HepG2 (cell line): ENCODE measurements around the gene ZNF490. TPM values are rescaled to one million over a fixed set of nuclear protein-coding genes. Genes with fewer than 3 reads are reported as not detected.

Experiments
- ATAD3A ChIP-seq: sonication (generic); formaldehyde crosslinking; IDR thresholded peaks from 2 replicates; pipeline ENCODE4 v1.4.0; 2020; ENCODE audit warnings: missing genetic modification reagents
- BRCA1 ChIP-seq: sonication (generic); formaldehyde crosslinking; IDR thresholded peaks from 2 replicates; pipeline ENCODE4 v1.4.0; 2020; ENCODE audit warnings: missing genetic modification reagents
- CBX2 ChIP-seq, 2 experiments: fragments of 200-600 bp in 1 of 2; sonication (generic); formaldehyde crosslinking in 1 of 2; IDR thresholded peaks; 2 replicates each; pipeline versions ENCODE4 v1.7.0 to v1.8.1; 2018 to 2022; ENCODE audit warnings: low read depth in 2 of 2, low read length in 1 of 2, mild to moderate bottlenecking in 1 of 2, missing genetic modification reagents in 1 of 2
- FOXK2 ChIP-seq: fragments of 450-650 bp; IDR thresholded peaks from 2 replicates; pipeline ENCODE4 v1.6.1; 2016
- GABPA ChIP-seq, 2 experiments: IDR thresholded peaks; 2 replicates each; pipeline ENCODE4 v1.6.1; 2011 to 2016; ENCODE audit warnings: low read depth in 2 of 2, low read length in 1 of 2, missing biosample characterization in 1 of 2, missing genetic modification characterization in 1 of 2
- HOXA7 ChIP-seq: sonication (generic); formaldehyde crosslinking; IDR thresholded peaks from 2 replicates; pipeline ENCODE4 v1.8.1; 2022; ENCODE audit warnings: mild to moderate bottlenecking, missing genetic modification reagents, moderate library complexity
- ISL2 ChIP-seq: sonication (generic); formaldehyde crosslinking; IDR thresholded peaks from 2 replicates; pipeline ENCODE4 v1.5.0; 2020; ENCODE audit warnings: missing genetic modification reagents
- MBNL3 ChIP-seq: fragments of 250-450 bp; sonication (Bioruptor Pico); conservative IDR thresholded peaks from 2 replicates; pipeline ENCODE4 v1.8.0; 2022; ENCODE audit warnings: mild to moderate bottlenecking, inconsistent platforms
- NFAT5 ChIP-seq: sonication (generic); formaldehyde crosslinking; IDR thresholded peaks from 2 replicates; pipeline ENCODE4 v1.4.0; 2020; ENCODE audit warnings: missing genetic modification reagents
- POLR2AphosphoS5 ChIP-seq: IDR thresholded peaks from 2 replicates; pipeline ENCODE4 v1.6.1; 2012; ENCODE audit warnings: low read depth, low read length
- PRMT3 ChIP-seq: sonication (generic); formaldehyde crosslinking; IDR thresholded peaks from 2 replicates; pipeline ENCODE4 v1.8.1; 2022; ENCODE audit warnings: low read depth, mild to moderate bottlenecking, moderate library complexity, missing genetic modification reagents, borderline replicate concordance
- PRPF4 ChIP-seq: fragments of 200-400 bp; formaldehyde crosslinking; IDR thresholded peaks from 2 replicates; pipeline ENCODE4 v1.6.1; 2016; ENCODE audit warnings: low read length, low read depth; ENCODE audit not compliant: poor library complexity, severe bottlenecking
- SIN3B ChIP-seq: fragments of 150-350 bp; IDR thresholded peaks from 2 replicates; pipeline ENCODE4 v1.6.1; 2014; ENCODE audit warnings: low read length
- U2AF1 ChIP-seq: fragments of 200-400 bp; formaldehyde crosslinking; optimal IDR thresholded peaks from 2 replicates; pipeline ENCODE3; 2017; ENCODE audit warnings: mild to moderate bottlenecking, low read depth, low read length
- U2AF2 ChIP-seq: fragments of 200-400 bp; formaldehyde crosslinking; IDR thresholded peaks from 2 replicates; pipeline ENCODE4 v1.6.1; 2017; ENCODE audit warnings: low read depth, mild to moderate bottlenecking, low read length
- ZNF326 ChIP-seq: sonication (generic); formaldehyde crosslinking; IDR thresholded peaks from 2 replicates; pipeline ENCODE4 v1.4.0; 2020; ENCODE audit warnings: missing genetic modification reagents, borderline replicate concordance
- ZNF557 ChIP-seq: sonication (generic); formaldehyde crosslinking; IDR thresholded peaks from 2 replicates; pipeline ENCODE4 v1.4.0; 2020; ENCODE audit warnings: missing genetic modification reagents
- polyA plus RNA-seq, 8 experiments: library from polyadenylated mRNA; depleted of rRNA in 3 of 8; stranded (reverse) in 7 of 8; unstranded in 1 of 8; fragments of >200 nt; fragmentation: Illumina TruSeq in 4 of 8; extraction: Trizol in 4 of 8; gene quantifications; 2 replicates each; pipeline versions ENCODE4 v1.2.1 to v1.2.3, GENCODE V29; 2011 to 2016; ENCODE audit warnings: low read depth in 4 of 8, missing spikeins in 1 of 8, mixed read lengths in 1 of 8; ENCODE audit not compliant: insufficient read depth in 1 of 8
- total RNA-seq, 5 experiments: library from RNA; depleted of rRNA; stranded (reverse); fragments of >200 nt; fragmentation: Illumina TruSeq; extraction: Trizol; gene quantifications; 2 replicates each; pipeline ENCODE4 v1.2.3, GENCODE V29; 2016; ENCODE audit warnings: low read depth in 1 of 5
- TF ChIP-seq, protein P1 (sequence below), 2 experiments: sonication (generic) in 1 of 2; formaldehyde crosslinking in 1 of 2; IDR thresholded peaks; 2 replicates each; pipeline versions ENCODE4 v1.6.1 to v1.9.0; 2014 to 2022; ENCODE audit warnings: antibody characterized with exemption in 1 of 2, borderline replicate concordance in 1 of 2, inconsistent platforms in 1 of 2, low read depth in 1 of 2, missing genetic modification reagents in 1 of 2

The ZNF490 gene
- total and polyA plus RNA-seq, 2 of the 13 experiments (the other 11 are each of a cell fraction or from before 2014, with no cell fraction given): 1.3 to 2.9 TPM

DNA sequence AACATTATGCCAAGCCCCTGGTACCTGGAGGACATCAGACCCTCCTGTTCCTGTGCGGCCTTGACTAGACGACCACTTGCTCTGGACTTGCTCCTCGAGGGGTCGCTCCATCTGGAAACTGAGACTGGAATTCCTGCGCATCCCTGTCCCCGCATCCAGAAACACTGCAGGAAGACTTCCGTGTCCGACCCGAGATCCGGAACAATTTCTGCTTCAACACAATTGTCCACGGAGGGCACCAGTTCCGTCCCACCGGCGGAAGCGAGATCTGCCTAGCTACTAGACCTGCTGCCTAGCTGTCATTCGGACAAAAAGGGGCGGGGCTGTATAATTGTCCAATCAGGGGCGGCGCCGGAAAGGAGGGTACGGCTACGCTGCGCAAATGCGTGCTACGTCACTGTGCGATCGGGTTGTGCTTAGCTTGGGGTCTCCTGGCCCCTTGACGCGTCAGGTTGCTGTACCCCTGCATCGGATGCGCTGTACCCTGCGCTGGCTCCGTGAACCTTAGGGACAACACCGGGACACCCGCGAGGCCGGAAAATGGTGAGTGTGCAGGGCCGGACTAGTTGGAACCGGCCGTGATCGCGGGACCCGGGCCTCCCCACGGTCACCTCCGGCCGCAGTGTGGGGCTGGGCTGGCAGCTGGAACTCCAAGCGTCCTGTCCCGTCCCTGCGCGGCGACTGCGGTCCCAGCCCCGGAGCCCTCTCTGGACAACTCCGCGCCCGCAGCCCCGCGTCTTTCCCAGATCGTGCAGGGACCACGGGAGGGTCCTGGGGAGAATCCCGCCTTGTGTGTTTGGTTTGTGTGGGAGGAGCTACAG lies at the start of gene ZNF490, which contains the start of gene ZNF791 (continued):
- TF ChIP-seq, protein P1, sequence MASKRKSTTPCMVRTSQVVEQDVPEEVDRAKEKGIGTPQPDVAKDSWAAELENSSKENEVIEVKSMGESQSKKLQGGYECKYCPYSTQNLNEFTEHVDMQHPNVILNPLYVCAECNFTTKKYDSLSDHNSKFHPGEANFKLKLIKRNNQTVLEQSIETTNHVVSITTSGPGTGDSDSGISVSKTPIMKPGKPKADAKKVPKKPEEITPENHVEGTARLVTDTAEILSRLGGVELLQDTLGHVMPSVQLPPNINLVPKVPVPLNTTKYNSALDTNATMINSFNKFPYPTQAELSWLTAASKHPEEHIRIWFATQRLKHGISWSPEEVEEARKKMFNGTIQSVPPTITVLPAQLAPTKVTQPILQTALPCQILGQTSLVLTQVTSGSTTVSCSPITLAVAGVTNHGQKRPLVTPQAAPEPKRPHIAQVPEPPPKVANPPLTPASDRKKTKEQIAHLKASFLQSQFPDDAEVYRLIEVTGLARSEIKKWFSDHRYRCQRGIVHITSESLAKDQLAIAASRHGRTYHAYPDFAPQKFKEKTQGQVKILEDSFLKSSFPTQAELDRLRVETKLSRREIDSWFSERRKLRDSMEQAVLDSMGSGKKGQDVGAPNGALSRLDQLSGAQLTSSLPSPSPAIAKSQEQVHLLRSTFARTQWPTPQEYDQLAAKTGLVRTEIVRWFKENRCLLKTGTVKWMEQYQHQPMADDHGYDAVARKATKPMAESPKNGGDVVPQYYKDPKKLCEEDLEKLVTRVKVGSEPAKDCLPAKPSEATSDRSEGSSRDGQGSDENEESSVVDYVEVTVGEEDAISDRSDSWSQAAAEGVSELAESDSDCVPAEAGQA (IDR thresholded peaks at IDR 0.05; ENCODE audit: low read depth): peak; percentile 74; the same call in 1 of the 2 replicates
- TF ChIP-seq, protein P1 (CRISPR knock-in tag; IDR thresholded peaks at IDR 0.05; ENCODE audit: borderline replicate concordance): no peak
- TF ChIP-seq GABPA (IDR thresholded peaks at IDR 0.05; ENCODE audit: low read depth, low read length) (peak; percentile 90), GABPA (CRISPR knock-in tag; IDR thresholded peaks at IDR 0.05; ENCODE audit: low read depth) (peak; percentile 97), ATAD3A (CRISPR knock-in tag) (0 out of 2 replicates have a peak, but pooled peaks have one; percentile 46), U2AF1 (peak; percentile 77), MBNL3 (CRISPR knock-in tag) (no peak), U2AF2 (0 out of 2 replicates have a peak, but pooled peaks have one; percentile 13), ZNF326 (CRISPR knock-in tag) (no peak), PRMT3 (no peak; the same call in 1 of the 2 replicates), HOXA7 (CRISPR knock-in tag) (no peak), BRCA1 (no peak; the same call in 1 of the 2 replicates), ZNF557 (CRISPR knock-in tag) (no peak), FOXK2 (no peak), PRPF4 (no peak), NFAT5 (CRISPR knock-in tag) (no peak), SIN3B (peak; percentile 88), ISL2 (CRISPR knock-in tag) (no peak), POLR2AphosphoS5 (peak; percentile 85), CBX2 (IDR thresholded peaks at IDR 0.05; ENCODE audit: low read depth, low read length) (no peak), CBX2 (CRISPR knock-in tag; IDR thresholded peaks at IDR 0.05; ENCODE audit: low read depth) (no peak)
